ENCODE data around the gene PYGB.

PYGB gene

DNA sequence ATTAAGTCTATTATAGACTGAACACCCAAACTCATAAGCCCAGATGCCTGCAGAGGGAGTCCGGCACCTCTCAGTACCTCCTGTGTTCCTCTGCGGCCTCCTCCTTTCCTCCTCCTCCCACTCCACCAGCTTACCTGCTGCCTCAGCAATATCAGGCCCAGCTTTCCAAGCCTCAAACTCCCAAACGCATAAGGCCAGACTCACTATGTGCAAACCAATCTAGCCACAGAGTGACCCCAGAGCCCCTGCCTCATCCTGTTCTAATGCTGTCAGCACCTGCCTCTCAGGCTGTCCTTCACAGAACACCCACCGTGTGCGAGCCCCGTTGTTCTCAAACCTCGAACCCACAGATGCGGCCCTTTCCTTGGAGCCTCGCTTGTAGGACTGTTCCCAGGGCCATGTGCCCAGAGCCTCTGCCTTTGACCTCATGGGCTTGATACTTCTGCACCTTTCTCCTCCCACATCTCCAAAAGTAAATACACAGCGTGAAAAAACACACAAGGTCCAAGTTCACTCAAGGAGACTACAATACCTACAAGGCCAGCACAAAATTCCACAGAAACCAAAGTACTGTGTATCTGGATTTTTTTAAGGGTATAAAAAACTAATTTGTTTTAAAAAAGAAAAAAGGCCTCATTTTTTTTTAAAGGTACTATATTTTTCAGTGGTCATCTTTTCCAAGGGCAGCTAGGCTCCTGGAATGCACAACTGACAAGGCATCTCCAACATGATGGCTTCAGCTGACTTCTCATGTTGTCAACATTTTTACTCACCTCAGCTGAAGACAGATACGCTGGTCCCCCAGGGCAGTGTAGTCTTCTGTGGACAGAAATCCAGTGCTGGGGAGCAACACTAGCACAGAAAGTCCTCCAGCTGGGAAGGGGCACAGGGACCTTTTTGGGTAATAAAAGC is 90.5 kb downstream of the PYGB start:
- no peak for DNase-seq

DNA sequence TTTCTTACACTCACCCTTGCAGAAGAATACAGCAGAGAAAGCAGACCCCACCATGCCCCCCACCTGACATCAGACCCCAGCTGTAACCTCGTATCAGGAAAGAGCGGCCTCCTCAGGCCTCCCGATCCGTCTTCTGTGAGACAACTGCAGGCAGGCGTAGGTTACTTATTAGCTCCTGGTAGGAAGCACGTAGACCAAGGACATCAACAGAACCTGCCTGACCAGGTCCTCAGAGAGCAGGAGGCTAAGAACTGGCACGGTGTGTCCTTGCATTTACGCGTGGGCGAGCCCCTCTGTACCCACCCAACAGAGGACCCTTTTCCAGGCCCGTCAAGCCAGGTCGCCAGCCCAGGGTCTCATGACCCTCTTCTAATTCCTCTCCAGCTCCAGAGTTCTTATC is 91.7 kb downstream of the PYGB start:
- DNase-seq: no peak

DNA sequence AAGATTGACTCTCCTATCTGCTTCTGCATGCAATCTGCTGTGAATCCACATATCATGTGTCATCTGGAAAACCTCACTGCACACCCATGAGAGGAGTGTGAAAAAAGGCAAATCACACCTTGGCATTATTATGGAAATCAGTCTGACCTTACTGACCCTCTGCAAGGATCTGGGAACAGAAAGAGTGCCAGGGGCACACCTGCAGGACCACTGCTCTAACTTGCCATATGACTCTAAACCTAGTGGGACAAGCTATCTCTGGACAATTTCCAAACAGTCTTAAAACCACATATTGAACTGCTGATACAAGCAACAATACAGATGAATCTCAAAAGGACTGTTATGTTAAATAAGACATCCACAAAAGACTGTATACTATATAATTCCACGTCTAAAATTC is 92.5 kb downstream of the PYGB start:
- DNase-seq: no peak

DNA sequence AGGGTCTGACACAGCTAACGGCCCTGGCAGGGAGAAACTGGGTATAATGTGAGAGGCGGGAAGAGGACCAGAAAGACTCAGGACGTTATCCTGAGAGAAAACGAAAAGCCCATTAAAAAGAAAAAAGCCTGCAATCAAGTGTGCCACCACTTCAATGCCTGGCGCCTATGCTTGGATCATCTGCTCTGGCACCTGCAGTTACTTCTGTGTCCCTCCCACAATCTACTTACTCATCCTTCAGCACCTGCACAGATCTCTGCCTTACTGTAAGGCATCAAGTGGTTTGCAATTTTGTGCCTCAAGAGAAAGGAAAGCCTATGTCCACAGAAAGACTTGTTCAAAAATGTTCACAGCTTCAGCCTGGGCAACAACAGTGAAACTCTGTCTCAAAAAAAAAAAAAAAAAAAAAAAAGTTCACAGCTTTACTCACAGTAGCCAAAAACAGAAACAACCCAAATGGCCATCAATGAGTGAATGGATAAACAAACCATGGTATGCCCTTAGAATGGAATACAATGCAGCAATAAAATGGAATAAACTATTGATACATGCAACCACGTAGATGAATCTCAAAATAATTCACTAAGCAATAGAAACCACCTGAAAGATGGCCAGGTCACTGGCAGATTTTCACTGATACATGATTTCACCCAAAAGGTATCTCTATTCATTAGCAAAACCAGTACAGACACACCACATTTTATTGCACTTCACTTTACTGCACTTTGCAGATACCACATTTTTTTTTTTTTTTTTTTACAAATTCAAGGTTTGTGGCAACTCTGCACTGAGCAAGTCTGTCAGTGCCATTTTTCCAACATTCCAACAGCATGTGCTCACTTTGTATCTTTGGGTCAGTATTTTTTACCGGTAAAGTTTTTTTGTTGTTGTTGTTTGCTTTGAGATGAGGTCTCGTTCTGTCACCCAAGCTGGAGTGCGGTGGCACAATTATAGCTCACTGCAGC is 94.1 kb downstream of the PYGB start:
- no peak for DNase-seq

DNA sequence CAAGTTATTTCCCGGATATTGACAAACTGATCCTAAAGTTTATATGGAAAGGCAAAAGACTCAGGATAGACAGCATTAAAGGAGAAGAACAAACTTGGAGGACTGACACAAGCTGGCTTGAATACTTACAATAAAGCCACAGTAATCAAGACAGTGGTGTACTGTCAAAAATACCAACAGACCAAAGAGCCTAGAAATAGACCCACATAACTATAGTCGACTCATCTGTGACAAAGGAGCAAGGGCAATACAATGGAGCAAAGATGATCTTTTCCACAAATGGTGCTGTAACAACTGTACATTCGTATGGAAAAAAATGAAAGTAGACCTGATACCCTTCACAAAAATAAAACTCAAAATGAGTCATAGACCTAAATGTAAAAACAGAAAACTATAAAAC is 96.7 kb downstream of the PYGB start:
- no peak for DNase-seq

DNA sequence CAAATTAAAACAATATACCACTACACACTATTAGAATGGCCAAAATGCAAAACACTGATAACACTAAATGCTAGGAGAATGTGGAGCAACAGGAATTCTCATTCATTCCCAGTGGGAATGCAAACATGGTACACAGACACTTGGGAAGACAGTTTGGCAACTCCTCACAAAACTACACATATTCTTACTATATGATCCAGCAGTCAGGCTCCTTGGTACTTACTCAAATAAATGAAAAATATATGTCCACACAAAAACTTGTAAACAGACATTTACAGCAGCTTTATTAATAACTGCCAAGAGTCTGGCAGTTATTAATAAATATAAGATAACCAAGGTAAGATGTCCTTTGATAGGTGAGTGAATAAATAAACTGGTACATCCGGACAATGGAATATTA is 97.8 kb downstream of the PYGB start:
- no peak for DNase-seq

DNA sequence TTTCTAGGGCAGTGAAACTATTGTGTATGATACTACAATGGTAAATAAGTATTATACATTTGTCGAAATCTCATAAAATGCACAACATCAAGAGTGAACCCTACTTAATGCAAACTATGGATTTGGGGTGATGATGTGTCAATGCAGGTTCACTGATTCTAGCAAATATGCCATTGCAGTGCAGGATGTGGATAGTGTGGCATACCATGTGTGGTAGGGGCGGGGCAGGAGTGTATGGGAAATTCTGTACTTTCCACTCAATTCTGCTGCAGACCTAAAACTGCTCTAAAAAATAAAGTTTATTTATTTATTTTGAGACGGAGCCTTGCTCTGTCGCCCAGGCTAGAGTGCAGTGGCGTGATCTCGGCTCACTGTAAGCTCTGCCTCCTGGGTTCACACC is 98.5 kb downstream of the PYGB start:
- DNase-seq: no peak

Measured in 8988T (cell line).